NCI-H128 (cell line): Measurements from ENCODE around the gene TSG101.

Experiments
- DNase-seq: peaks from one replicate; lab custom pipeline; 2025; ENCODE audit not compliant: unreplicated experiment; lab: John Stamatoyannopoulos, UW

TSG101 gene

GRCh38 chr11:18526521-18527296 is at the start of gene TSG101:
Gene TSG101 (minus strand): TSS chr11:18526942. CDS start chr11:18526816, 126 bp downstream.
- DNase-seq: peak; percentile 64

GRCh38 chr11:18575361-18575760 is 48.6 kb upstream of the TSG101 start:
- DNase-seq: no peak

- DNase-seq: no peak
Measured at GRCh38 chr11:18567081-18567480, 40.3 kb upstream of the TSG101 start.

GRCh38 chr11:18566406-18566805 is 39.7 kb upstream of the TSG101 start:
- no peak for DNase-seq

GRCh38 chr11:18564149-18564548 is 37.4 kb upstream of the TSG101 start:
- no peak for DNase-seq

- DNase-seq: no peak
Measured at GRCh38 chr11:18563090-18563730, 36.5 kb upstream of the TSG101 start.

GRCh38 chr11:18548001-18548400 is 21.3 kb upstream of the TSG101 start:
- DNase-seq: no peak

- no peak for DNase-seq
Measured at GRCh38 chr11:18540207-18541009, 13.7 kb upstream of the TSG101 start.

- DNase-seq: no peak
Measured at GRCh38 chr11:18536209-18536608, 9.5 kb upstream of the TSG101 start.

GRCh38 chr11:18534245-18534644 is 7.5 kb upstream of the TSG101 start:
- DNase-seq: no peak

GRCh38 chr11:18533365-18533764 is 6.6 kb upstream of the TSG101 start:
- no peak for DNase-seq

- no peak for DNase-seq
Measured at GRCh38 chr11:18527512-18527911, 770 bp upstream of the TSG101 start.

GRCh38 chr11:18526130-18526520 is 617 bp downstream of the TSG101 start:
- DNase-seq: no peak

- DNase-seq: no peak
Measured at GRCh38 chr11:18524248-18524647, 2.5 kb downstream of the TSG101 start.

- no peak for DNase-seq
Measured at GRCh38 chr11:18523084-18523483, 3.7 kb downstream of the TSG101 start.

GRCh38 chr11:18522388-18522787 is 4.4 kb downstream of the TSG101 start:
- no peak for DNase-seq

GRCh38 chr11:18521122-18521521 is 5.6 kb downstream of the TSG101 start:
- no peak for DNase-seq

- no peak for DNase-seq
Measured at GRCh38 chr11:18502352-18502751, 24.4 kb downstream of the TSG101 start.

GRCh38 chr11:18501629-18502028 is 25.1 kb downstream of the TSG101 start:
- DNase-seq: no peak

- DNase-seq: no peak
Measured at GRCh38 chr11:18498039-18498438, 28.7 kb downstream of the TSG101 start.

- DNase-seq: no peak
Measured at GRCh38 chr11:18495703-18496102, 31.0 kb downstream of the TSG101 start.

- DNase-seq: no peak
Measured at GRCh38 chr11:18495271-18495670, 31.5 kb downstream of the TSG101 start.
